DOHH2 (cell line): ENCODE measurements around the gene HIVEP2.

Source experiments
- EZH2phosphoT487 ChIP-seq: fragments of 200-600 bp; sonication (generic); IDR thresholded peaks from 2 replicates; pipeline ENCODE4 v1.6.1; 2017; ENCODE audit warnings: borderline replicate concordance, mild to moderate bottlenecking, antibody characterized with exemption, low read length, moderate library complexity, mixed read lengths
- TF ChIP-seq, protein P1 (sequence below): fragments of 200-600 bp; sonication (generic); IDR thresholded peaks from one replicate; pipeline ENCODE4 v1.5.1; 2014; ENCODE audit warnings: antibody characterized with exemption, mild to moderate bottlenecking, low read depth, low read length; ENCODE audit not compliant: poor library complexity, severe bottlenecking

DNA sequence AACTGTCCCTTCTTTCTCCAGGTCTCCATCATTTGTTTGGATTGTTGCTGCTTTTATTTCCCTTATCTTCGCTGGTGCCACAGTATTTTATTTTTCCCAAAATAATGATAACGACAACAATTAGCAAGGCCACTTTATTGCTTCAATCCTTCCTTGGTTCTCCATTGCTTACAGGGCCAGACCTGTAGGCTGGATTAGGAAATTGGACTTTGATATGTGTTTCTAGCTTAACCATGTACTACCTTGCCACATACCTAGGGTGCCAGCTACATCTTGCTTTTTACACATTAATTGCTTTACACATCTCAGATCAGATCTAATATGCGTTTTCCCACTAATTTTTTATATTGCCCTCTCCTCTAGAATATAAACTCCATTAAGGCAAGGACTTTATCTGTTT, 195.4 kb downstream of the HIVEP2 start:
- TF ChIP-seq, protein P1, sequence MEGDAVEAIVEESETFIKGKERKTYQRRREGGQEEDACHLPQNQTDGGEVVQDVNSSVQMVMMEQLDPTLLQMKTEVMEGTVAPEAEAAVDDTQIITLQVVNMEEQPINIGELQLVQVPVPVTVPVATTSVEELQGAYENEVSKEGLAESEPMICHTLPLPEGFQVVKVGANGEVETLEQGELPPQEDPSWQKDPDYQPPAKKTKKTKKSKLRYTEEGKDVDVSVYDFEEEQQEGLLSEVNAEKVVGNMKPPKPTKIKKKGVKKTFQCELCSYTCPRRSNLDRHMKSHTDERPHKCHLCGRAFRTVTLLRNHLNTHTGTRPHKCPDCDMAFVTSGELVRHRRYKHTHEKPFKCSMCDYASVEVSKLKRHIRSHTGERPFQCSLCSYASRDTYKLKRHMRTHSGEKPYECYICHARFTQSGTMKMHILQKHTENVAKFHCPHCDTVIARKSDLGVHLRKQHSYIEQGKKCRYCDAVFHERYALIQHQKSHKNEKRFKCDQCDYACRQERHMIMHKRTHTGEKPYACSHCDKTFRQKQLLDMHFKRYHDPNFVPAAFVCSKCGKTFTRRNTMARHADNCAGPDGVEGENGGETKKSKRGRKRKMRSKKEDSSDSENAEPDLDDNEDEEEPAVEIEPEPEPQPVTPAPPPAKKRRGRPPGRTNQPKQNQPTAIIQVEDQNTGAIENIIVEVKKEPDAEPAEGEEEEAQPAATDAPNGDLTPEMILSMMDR = no peak
- no peak for TF ChIP-seq EZH2phosphoT487
